ENCODE measurements around the gene GATAD2A.
A peak's percentile ranks its signal among the peaks of the same experiment; 100 is the strongest.

GATAD2A gene

DNA sequence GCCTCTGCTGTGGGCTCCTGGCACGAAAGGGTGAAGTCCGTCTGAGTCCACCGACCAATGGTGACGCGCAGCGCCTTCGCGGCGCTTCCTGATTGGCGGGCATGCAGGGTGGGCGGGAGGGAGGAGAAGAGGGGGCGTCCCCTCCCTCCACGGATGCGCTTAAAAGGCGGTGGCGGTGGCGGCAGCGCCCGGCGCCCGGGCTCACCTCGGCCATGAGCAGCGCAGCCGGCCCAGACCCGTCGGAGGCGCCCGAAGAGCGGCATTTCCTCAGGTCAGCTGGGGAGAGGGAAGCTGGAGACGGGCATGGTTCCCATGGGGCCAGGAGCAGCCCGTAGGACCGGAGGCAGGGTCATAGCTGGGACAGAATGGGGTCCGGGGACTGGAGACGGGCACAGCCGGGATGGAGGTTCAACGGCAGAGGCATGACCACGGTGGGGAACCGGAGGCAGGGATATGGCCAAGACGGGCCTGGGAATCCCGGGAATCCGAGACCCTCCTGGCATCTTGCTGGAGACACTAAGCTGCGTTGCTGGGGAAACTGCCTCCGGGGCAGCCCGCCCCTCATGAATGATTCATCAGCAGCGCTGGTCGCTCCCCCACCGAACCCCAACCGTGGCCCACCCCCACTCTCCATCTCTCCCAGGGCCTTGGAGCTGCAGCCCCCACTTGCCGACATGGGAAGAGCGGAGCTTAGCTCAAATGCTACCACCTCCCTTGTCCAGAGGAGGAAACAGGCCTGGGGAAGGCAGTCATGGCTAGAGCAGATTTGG is 123.4 kb downstream of the GATAD2A start, which contains the start of gene YJEFN3:
Gene YJEFN3, plus strand, starts transcription at position 191 of the 770 bp plus-strand sequence. Its CDS starts 22 bp downstream, at position 213.
- DNase-seq = peak in 50 of 56 donors; percentile 12 to 85 (median 56)

GRCh38 chr19:19529783-19530422 is 124.4 kb downstream of the GATAD2A start:
- DNase-seq = no peak

DNA sequence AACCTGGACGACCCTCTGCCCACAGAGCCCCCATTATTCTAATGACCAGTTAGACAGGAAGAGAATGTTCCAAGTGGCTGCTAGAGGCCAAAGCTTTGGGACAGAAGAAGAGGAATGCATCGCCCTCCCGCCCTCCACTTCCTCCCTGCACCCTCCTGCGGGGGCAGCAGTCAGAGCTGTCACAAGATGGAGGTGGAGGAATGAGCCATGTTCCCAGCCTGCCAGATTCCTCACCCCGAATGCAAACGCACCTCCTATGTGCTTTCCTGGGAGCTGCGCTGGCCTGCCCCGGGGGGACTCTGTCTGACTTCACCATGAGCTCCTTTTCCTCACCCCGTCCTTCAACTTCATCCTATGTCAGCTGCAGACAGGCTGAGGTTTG is 124.9 kb downstream of the GATAD2A start:
- DNase-seq = peak in 5 of 56 donors; percentile 5 to 31 (median 16)

DNA sequence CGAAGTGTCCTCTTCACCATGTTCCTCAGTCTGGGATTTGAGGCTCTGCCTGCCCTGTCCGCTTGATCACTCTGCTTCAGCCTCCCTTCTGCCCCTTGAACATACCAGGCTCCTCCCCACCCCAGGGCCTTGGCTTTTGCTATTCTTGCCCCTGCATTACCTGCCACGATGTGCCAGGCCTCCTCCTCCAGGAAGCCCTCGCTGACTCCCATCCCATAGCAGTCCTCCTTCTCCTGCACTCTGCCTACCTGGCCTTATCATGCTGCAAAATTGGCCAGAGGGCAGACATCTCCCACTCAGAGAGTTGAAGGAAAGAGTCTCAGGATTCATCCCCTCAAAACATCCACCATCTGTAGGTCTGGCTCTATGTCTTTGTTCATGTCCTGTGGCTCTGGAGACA is 125.4 kb downstream of the GATAD2A start:
- DNase-seq = no peak

- peak in 52 of 56 donors; percentile 10 to 91 (median 58) for DNase-seq
Observed at GRCh38 chr19:19531951-19532805, 126.7 kb downstream of the GATAD2A start.

DNA sequence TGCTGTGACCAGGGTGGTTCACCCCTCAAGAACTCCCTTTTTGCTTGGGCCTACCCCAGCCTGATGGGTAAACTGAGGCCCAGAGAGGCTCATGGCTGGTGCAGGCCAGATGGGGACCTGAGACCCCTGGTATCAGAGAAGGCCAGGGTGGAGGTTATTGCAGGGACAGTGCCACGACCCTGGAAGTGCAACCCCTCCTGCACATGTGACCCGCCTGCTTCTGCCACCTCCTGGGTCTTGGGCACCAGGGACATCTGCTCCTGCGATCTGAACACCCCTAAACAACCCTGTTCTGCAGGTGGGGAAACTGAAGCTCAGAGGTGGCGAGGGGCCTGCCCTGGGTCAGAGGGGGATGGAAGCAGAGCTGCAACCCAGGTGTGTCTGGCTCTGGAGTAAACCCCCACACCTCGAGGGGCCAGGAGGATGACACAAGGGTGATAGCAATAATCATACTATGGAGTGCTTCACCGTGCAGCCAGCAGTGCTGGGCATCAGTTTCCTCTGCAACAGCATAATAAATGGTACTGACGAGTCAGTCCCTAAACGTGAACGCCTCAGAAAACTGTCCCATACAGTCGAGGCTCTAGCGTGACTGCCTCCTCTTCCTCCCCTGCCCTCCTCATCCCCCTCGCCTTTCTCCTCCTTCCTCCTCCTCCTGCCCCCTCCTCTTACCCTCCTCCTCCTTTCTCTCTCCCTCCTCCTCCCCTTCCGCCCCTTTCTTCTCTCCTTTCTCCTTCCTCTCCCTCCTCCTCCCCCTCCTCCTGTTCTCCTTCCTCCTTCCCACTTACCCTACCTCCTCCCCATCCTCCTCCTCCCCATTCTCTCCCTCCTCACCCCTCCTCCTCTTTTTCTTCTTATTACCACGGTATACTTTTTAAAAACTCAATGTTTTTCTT is 127.6 kb downstream of the GATAD2A start:
- DNase-seq = no peak

- DNase-seq = no peak
Observed at GRCh38 chr19:19533841-19534240, 128.4 kb downstream of the GATAD2A start.

DNA sequence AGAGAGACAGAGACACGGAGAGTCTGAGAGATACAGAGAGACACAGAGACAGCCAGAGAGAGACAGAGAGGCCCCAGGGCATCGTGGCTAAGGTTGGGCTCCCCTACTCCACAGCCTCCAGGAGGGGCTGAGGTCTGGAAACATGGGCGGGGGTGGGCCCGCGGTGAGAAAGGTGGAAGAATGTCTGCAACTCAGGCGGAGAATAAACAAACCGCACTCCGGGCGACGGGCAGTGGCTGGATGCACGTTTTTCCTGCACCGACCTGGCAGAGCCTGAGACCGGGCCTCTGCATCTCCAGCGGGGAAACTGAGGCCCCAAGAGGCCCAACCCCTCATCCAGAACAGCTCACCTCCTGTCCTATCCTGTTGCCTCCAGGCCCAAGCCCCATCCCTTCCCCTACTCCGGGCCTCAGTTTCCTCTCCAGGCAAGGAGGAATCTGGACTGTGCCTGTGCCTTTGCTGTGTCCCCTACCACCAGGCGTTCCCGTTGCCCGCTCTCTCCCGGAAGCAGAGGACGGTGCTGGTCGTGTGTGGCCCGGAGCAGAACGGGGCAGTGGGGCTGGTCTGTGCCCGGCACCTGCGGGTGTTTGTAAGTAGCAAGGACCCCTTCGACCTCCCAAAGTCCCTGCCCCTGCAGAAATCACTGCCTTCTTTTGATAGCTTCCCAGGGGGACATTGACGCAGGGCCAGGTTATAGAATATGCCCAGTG is 129.2 kb downstream of the GATAD2A start:
- no peak for DNase-seq

DNA sequence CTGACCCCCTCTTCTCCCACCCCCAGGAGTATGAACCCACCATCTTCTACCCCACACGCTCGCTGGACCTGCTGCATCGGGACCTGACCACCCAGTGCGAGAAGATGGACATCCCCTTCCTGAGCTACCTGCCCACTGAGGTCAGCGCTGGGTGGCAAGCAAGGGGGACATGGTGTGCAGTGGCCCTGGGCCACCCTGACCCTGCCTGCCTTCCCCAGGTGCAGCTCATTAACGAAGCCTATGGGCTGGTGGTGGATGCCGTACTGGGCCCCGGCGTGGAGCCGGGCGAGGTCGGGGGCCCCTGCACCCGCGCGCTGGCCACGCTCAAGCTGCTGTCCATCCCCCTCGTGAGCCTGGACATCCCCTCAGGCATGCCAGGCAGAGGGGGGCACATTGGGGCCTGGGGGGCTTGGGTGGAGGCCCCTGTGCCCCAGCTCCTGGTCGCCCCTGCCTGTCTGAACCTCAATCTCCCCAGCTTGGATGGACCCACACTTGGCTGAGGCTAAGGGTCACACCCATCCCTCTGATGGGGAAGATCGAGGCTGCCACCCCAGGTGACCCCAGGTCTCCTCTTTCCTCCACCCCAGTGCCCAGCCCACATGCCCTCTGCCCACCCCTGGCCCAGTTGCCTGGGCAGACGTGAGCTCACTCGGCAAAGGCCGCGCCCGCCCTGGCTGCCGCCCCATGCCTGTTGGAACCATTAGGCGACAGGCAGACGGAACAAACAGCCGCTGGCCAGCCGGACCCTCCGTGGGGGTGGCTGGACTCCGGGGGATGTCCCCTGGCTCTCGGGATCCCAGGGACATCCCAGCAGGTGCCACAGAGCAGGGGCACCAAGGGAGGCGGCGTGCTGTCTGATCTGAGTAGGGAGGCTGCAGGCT is 130.1 kb downstream of the GATAD2A start:
- no peak for DNase-seq

- DNase-seq = no peak
Observed at GRCh38 chr19:19537075-19538048, 131.9 kb downstream of the GATAD2A start.

DNA sequence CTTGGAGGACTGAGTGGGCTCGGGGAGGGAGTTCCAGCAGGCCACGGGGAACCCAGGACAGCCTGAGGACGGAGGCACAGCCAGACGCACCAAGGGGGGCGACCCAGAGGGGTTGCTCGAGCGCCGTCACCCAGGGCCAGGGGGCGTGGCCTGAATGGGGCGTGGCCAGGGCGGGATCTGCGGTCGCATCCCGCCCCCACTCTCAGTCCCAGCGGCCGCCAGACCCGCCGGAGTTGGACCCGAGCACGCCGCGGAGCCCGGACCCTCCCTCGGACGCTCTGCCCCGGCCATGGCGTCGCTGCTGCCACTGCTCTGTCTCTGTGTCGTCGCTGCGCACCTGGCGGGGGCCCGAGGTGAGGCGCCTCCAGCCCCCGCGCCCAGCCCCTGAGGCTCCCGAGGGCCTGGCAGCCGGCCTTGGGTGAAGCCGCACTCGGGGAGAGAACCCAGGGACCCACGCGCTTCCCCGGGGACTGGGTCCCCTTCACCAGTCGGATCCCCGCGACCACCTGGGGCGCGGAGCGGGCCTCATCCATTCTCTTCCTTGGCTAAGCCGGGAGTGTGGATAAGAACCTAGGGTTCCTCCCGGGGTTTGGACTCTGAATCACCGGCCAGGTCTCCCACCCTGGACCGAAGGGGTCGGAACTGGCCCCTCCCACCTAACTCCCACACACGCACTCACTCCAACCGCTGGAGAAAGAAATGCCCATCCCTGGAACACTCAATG is 132.7 kb downstream of the GATAD2A start, which contains the start of gene CILP2:
Gene CILP2, plus strand, starts transcription at position 205 of the 724 bp plus-strand sequence. Its CDS starts 85 bp downstream, at position 290.
- peak in 6 of 56 donors; percentile 7 to 41 (median 19) for DNase-seq

- DNase-seq = no peak
Observed at GRCh38 chr19:19538785-19539166, 133.3 kb downstream of the GATAD2A start.

GRCh38 chr19:19539698-19540063 is 134.2 kb downstream of the GATAD2A start:
- DNase-seq = no peak

DNA sequence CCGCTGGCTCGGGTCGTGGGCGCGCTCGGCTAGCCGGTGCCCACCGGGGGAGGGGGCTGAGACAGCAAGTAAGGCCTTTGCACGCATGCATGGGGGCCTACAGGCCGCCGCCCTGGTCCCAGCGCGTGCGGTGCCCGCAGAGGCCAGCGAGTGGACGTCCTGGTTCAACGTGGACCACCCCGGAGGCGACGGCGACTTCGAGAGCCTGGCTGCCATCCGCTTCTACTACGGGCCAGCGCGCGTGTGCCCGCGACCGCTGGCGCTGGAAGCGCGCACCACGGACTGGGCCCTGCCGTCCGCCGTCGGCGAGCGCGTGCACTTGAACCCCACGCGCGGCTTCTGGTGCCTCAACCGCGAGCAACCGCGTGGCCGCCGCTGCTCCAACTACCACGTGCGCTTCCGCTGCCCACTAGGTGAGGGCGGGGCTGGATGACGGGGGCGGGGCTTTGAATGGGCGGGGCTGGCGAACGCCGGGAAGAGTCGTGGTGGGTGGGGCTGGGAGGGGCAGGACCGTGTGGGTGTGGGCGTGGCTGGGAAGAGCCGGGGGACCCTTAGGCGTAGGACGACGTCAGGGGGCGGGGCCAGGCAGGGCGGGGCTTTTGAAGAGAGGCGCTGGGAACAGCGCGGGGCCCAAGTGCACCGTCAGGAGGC is 134.7 kb downstream of the GATAD2A start:
- peak in 20 of 56 donors; percentile 9 to 76 (median 33) for DNase-seq

GRCh38 chr19:19540715-19541515 is 135.4 kb downstream of the GATAD2A start:
- DNase-seq = peak in 7 of 56 donors; percentile 10 to 47 (median 17)

Measured in amygdala (tissue), 56 donors.